Measurements from ENCODE around the gene OXNAD1. TPM values are rescaled to one million over a fixed set of nuclear protein-coding genes. Genes with fewer than 3 reads are reported as not detected.
A peak's percentile ranks its signal among the peaks of the same experiment; 100 is the strongest.

Gene OXNAD1
- total RNA-seq, 2 experiments from 2014 or later: 37.0 to 38.8 TPM

DNA sequence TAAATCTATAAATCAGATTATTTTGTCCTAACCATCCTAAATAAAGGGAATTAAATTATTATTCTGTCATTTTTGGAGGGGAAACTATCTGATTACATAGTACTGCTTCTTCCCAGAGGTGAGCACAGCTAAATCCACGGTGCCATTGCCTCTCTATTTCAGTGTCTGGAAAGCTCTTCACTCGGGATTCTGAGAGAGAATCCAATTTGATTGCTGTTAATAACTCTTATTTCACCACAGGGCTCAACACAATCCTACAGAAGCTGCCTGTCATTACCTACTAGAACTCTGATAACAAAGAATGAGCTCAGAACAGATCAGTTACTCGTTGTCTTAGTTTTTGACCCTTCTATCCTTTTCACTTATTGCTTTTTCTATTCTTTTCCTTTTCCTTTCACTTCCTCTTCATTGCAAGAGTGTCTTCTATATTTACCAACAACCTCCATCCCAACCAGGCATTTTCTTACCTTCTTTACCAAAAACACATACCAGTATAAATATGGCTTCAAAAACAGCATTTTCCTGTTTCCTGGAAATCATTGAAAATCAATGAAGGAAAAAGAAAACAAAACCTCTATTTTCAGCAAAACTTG, 30.4 kb downstream of the OXNAD1 start:
- H3K27ac Mint-ChIP-seq: peak overlapping the region; percentile 85
- ATAC-seq (peak; percentile 18), DNase-seq (no peak)
- ChIA-PET CTCF (interaction anchor here (0.9 to 9.8 kb wide), 6 partner anchors 9 to 255 kb away, joined by 3 to 274 read pairs (median 12); no protein-coding TSS in a partner anchor), POLR2A (interaction anchor here (1.3 to 9.2 kb wide), 7 partner anchors 8 to 87 kb away, joined by 3 to 86 read pairs (median 13); partner anchors contain the start of genes DPH3 and OXNAD1)
- H3K36me3 Mint-ChIP-seq (ENCODE audit: low read depth): peaks cover 81% of the 10 kb centered on the region
- H3K9me3 Mint-ChIP-seq: peaks cover 16% of the 10 kb centered on the region
- TF ChIP-seq, protein P1, sequence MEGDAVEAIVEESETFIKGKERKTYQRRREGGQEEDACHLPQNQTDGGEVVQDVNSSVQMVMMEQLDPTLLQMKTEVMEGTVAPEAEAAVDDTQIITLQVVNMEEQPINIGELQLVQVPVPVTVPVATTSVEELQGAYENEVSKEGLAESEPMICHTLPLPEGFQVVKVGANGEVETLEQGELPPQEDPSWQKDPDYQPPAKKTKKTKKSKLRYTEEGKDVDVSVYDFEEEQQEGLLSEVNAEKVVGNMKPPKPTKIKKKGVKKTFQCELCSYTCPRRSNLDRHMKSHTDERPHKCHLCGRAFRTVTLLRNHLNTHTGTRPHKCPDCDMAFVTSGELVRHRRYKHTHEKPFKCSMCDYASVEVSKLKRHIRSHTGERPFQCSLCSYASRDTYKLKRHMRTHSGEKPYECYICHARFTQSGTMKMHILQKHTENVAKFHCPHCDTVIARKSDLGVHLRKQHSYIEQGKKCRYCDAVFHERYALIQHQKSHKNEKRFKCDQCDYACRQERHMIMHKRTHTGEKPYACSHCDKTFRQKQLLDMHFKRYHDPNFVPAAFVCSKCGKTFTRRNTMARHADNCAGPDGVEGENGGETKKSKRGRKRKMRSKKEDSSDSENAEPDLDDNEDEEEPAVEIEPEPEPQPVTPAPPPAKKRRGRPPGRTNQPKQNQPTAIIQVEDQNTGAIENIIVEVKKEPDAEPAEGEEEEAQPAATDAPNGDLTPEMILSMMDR (IDR thresholded peaks at IDR 0.05): no peak
- peak overlapping the region; percentile 46 for H3K4me3 Mint-ChIP-seq
- peaks cover 89% of the 10 kb centered on the region for H3K4me1 Mint-ChIP-seq (ENCODE audit: low read depth)
- intact Hi-C loops (cut with micrococcal nuclease): no loop called here
- H3K27me3 Mint-ChIP-seq: no peaks in the 10 kb centered on the region

DNA sequence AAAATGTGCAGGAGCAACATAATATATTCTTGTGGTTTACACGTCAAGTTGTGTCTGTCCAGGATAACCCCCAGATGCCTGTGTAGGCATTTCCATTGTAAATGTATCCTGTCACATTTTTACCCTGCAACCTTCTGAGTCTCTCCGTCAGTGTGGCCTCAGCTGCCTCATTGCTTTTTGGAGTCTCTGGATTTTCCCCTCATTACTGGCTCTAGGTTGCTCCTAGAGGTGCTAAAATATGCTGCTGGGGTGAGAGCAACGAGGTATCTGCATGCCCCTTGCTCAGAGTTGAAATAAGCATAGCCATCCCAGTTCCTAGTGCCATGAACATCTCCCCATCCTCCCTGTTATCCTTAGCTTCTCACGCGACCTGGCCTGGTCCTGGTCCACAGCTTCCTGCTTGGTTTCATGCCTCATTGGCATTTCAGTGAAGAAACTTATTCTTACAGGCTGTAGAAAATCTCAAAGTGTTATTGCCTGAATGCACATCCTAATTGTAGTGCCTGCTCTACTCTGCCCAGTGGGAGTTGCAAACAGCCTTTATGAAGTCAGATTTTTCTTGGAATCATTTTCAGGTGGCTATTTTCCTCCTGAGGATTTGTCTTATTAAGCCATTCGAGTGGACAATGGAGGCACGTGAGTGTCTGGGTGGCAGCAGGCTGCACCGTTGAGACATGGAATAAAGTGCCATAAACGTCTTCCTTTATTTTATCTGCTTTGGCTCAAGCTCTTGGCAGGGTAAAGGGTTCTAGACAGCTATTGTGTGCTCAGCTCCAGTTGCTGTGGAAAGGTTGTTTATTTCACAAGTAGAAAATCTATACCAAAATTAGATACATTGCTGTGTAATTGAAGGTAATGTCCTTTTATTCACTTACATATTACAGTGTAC, 33.2 kb downstream of the OXNAD1 start:
- peak overlapping the region; percentile 95 for H3K27ac Mint-ChIP-seq
- CTCF ChIA-PET: interaction anchor here (0.8 to 1.2 kb wide), 2 partner anchors 10 to 21 kb away, joined by 3 read pairs; no protein-coding TSS in a partner anchor
- POLR2A ChIA-PET: interaction anchor here (0.6 kb wide), 1 partner anchor 228 kb away, joined by 4 read pairs; no protein-coding TSS in a partner anchor
- peaks cover 10% of the 10 kb centered on the region for H3K9me3 Mint-ChIP-seq
- intact Hi-C loops (cut with micrococcal nuclease): no loop called here
- ATAC-seq (peak; percentile 16), DNase-seq (no peak)
- H3K4me1 Mint-ChIP-seq (ENCODE audit: low read depth): peaks cover 92% of the 10 kb centered on the region
- no peaks in the 10 kb centered on the region for H3K27me3 Mint-ChIP-seq
- TF ChIP-seq, protein P1 (IDR thresholded peaks at IDR 0.05): no peak
- peaks cover 82% of the 10 kb centered on the region for H3K36me3 Mint-ChIP-seq (ENCODE audit: low read depth)
- H3K4me3 Mint-ChIP-seq: peak overlapping the region; percentile 40

DNA sequence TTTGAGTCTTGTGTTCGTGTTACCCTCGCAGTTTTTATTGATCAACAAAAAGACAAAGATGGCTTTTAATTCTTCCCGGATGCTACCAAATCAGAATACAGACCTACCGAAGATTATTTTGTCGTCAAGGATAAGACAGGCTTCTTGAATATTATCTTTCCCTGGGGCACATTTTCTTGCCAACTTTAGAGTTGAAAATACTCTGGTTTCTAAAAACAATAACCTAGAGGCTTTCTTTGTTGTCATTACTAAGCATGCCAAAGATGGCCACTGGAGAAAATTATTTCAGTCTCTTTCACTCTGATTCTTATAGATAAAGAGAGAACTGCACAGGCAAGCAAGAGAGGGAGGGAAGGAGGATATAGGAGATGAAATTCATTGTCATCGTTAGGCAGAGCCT, 33.9 kb downstream of the OXNAD1 start:
- CTCF ChIA-PET: interaction anchor here (0.8 kb wide), 1 partner anchor 11 kb away, joined by 3 read pairs; no protein-coding TSS in a partner anchor
- Mint-ChIP-seq H3K4me1 (ENCODE audit: low read depth) (peaks cover 90% of the 10 kb centered on the region), H3K9me3 (peaks cover 4% of the 10 kb centered on the region), H3K4me3 (peak overlapping the region; percentile 40), H3K27me3 (no peaks in the 10 kb centered on the region), H3K36me3 (ENCODE audit: low read depth) (peaks cover 80% of the 10 kb centered on the region), H3K27ac (peak overlapping the region; percentile 95)
- TF ChIP-seq, protein P1 (IDR thresholded peaks at IDR 0.05): no peak
- ATAC-seq (no peak), DNase-seq (no peak)
- POLR2A ChIA-PET: interaction anchor here (0.6 kb wide), 1 partner anchor 228 kb away, joined by 4 read pairs; no protein-coding TSS in a partner anchor
- intact Hi-C loops (cut with micrococcal nuclease): no loop called here

DNA sequence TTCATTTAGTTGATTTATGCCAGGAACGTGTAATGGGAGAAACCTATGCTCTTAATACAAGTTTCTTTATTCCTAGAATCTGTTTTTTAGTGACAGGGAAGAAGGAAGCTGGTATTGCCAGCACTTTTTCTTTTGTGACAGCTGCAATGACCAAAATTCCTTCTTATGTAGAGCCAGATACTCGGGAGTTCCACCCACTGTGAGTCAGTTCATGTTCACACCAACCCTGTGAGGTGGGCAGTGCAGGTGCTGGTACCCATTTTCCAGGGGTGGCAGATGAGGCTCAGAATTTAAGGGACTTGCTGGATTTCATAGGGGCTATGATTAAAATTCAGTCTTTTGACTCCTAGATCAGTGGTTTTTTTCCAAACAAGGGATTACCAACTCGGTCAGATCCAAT, 34.7 kb downstream of the OXNAD1 start:
- H3K4me3 Mint-ChIP-seq: peak overlapping the region; percentile 73
- H3K36me3 Mint-ChIP-seq (ENCODE audit: low read depth): peaks cover 82% of the 10 kb centered on the region
- intact Hi-C loops (cut with micrococcal nuclease): no loop called here
- H3K27me3 Mint-ChIP-seq: no peaks in the 10 kb centered on the region
- peaks cover 3% of the 10 kb centered on the region for H3K9me3 Mint-ChIP-seq
- CTCF ChIA-PET: interaction anchor here (9.9 kb wide), 1 partner anchor 8 kb away, joined by 120 read pairs; no protein-coding TSS in a partner anchor
- TF ChIP-seq, protein P1 (IDR thresholded peaks at IDR 0.05): no peak
- POLR2A ChIA-PET: interaction anchor here (1.5 to 6.8 kb wide), 4 partner anchors 8 to 35 kb away, joined by 4 to 86 read pairs (median 36); partner anchors contain the start of genes DPH3 and OXNAD1
- peaks cover 92% of the 10 kb centered on the region for H3K4me1 Mint-ChIP-seq (ENCODE audit: low read depth)
- ATAC-seq (no peak), DNase-seq (no peak)
- H3K27ac Mint-ChIP-seq: peak overlapping the region; percentile 95

Measured in activated CD8-positive, alpha-beta T cell treated with anti-CD3 and anti-CD28 coated beads for 36 hours (primary cell).